ENCODE results near the gene LAMTOR4.
A peak's percentile ranks its signal among the peaks of the same experiment; 100 is the strongest.

The LAMTOR4 gene

GRCh38 chr7:100153708-100154535 lies 5.2 kb downstream of the LAMTOR4 start:
- DNase-seq (ENCODE audit: low spot score), result peak; percentile 60

GRCh38 chr7:100154651-100155491 lies 6.2 kb downstream of the LAMTOR4 start:
- DNase-seq (ENCODE audit: low spot score), result no peak

GRCh38 chr7:100155553-100156317 lies 7.0 kb downstream of the LAMTOR4 start:
- DNase-seq (ENCODE audit: low spot score), result no peak

- DNase-seq (ENCODE audit: low spot score), result no peak
Observed at GRCh38 chr7:100156331-100157068, 7.8 kb downstream of the LAMTOR4 start.

- no peak for DNase-seq (ENCODE audit: low spot score)
Observed at GRCh38 chr7:100157069-100157333, 8.3 kb downstream of the LAMTOR4 start.

GRCh38 chr7:100157334-100158228 lies 8.9 kb downstream of the LAMTOR4 start:
- DNase-seq (ENCODE audit: low spot score), result peak; percentile 79

GRCh38 chr7:100158229-100159098 lies 9.7 kb downstream of the LAMTOR4 start, which contains the start of gene TRAPPC14:
TSS of gene TRAPPC14 (minus strand) at chr7:100158723. CDS start at chr7:100158499, 224 bp downstream.
- DNase-seq (ENCODE audit: low spot score), result peak; percentile 92

- no peak for DNase-seq (ENCODE audit: low spot score)
Observed at GRCh38 chr7:100159099-100159623, 10.4 kb downstream of the LAMTOR4 start.

- DNase-seq (ENCODE audit: low spot score), result no peak
Observed at GRCh38 chr7:100160067-100160466, 11.3 kb downstream of the LAMTOR4 start.

- DNase-seq (ENCODE audit: low spot score), result peak; percentile 80
Observed at GRCh38 chr7:100163006-100163531, 14.4 kb downstream of the LAMTOR4 start.

- DNase-seq (ENCODE audit: low spot score), result no peak
Observed at GRCh38 chr7:100163871-100164270, 15.2 kb downstream of the LAMTOR4 start.

GRCh38 chr7:100166317-100166940 lies 17.7 kb downstream of the LAMTOR4 start:
- DNase-seq (ENCODE audit: low spot score), result no peak

- no peak for DNase-seq (ENCODE audit: low spot score)
Observed at GRCh38 chr7:100166970-100167911, 18.5 kb downstream of the LAMTOR4 start.

- no peak for DNase-seq (ENCODE audit: low spot score)
Observed at GRCh38 chr7:100167912-100168323, 19.2 kb downstream of the LAMTOR4 start.

- DNase-seq (ENCODE audit: low spot score), result no peak
Observed at GRCh38 chr7:100169147-100169850, 20.6 kb downstream of the LAMTOR4 start.

- DNase-seq (ENCODE audit: low spot score), result no peak
Observed at GRCh38 chr7:100170101-100170897, 21.6 kb downstream of the LAMTOR4 start.

Measured in SW480 (cell line).